ENCODE measurements around the gene ANKEF1.
"Not testable (repeated sequence)": the region's sequence is repeated elsewhere in the genome, so short reads cannot be mapped to it uniquely, and the experiment has no call there.

Gene ANKEF1

GRCh38 chr20:10033905-10034650 is 709 bp upstream of the ANKEF1 start:
- H3K36me3 ChIP-seq (ENCODE audit: control insufficient read depth, insufficient read depth, low read length, severe bottlenecking), result no peaks in the 10 kb centered on the region
- peak overlapping the region; percentile 54 for H3K4me3 ChIP-seq (ENCODE audit: low read length)
- no peaks in the 10 kb centered on the region for H3K9me3 ChIP-seq (ENCODE audit: control insufficient read depth, low read length)
- DNase-seq (ENCODE audit: low read depth), result no peak
- H3K9ac ChIP-seq (ENCODE audit: low read length), result peak overlapping the region; percentile 31
- H3K4me1 ChIP-seq (ENCODE audit: control insufficient read depth, insufficient read depth, low read length), result peaks cover 31% of the 10 kb centered on the region
- H3K27me3 ChIP-seq (replicated peaks; ENCODE audit: control insufficient read depth, insufficient read depth, low read length), result no peaks in the 10 kb centered on the region

GRCh38 chr20:10036321-10036720 is 1.5 kb downstream of the ANKEF1 start:
- peaks cover 22% of the 10 kb centered on the region for H3K4me1 ChIP-seq (ENCODE audit: control insufficient read depth, insufficient read depth, low read length)
- not testable (repeated sequence) for H3K9me3 ChIP-seq (ENCODE audit: control insufficient read depth, low read length); H3K4me3 ChIP-seq (ENCODE audit: low read length); H3K9ac ChIP-seq (ENCODE audit: low read length); H3K27me3 ChIP-seq (replicated peaks; ENCODE audit: control insufficient read depth, insufficient read depth, low read length); DNase-seq (ENCODE audit: low read depth); H3K36me3 ChIP-seq (ENCODE audit: control insufficient read depth, insufficient read depth, low read length, severe bottlenecking)

GRCh38 chr20:10040070-10040975 is 5.5 kb downstream of the ANKEF1 start:
- Histone ChIP-seq H3K9me3 (ENCODE audit: control insufficient read depth, low read length) (no peaks in the 10 kb centered on the region), H3K27me3 (replicated peaks; ENCODE audit: control insufficient read depth, insufficient read depth, low read length) (no peaks in the 10 kb centered on the region), H3K4me1 (ENCODE audit: control insufficient read depth, insufficient read depth, low read length) (peaks cover 16% of the 10 kb centered on the region), H3K36me3 (ENCODE audit: control insufficient read depth, insufficient read depth, low read length, severe bottlenecking) (no peaks in the 10 kb centered on the region), H3K4me3 (ENCODE audit: low read length) (no peak overlapping the region), H3K9ac (ENCODE audit: low read length) (no peak overlapping the region)
- peak; percentile 66 for DNase-seq (ENCODE audit: low read depth)

GRCh38 chr20:10042086-10042485 is 7.3 kb downstream of the ANKEF1 start:
- H3K9me3 ChIP-seq (ENCODE audit: control insufficient read depth, low read length), result no peaks in the 10 kb centered on the region
- no peak overlapping the region for H3K4me3 ChIP-seq (ENCODE audit: low read length)
- H3K9ac ChIP-seq (ENCODE audit: low read length), result no peak overlapping the region
- H3K27me3 ChIP-seq (replicated peaks; ENCODE audit: control insufficient read depth, insufficient read depth, low read length), result no peaks in the 10 kb centered on the region
- H3K4me1 ChIP-seq (ENCODE audit: control insufficient read depth, insufficient read depth, low read length), result peaks cover 13% of the 10 kb centered on the region
- H3K36me3 ChIP-seq (ENCODE audit: control insufficient read depth, insufficient read depth, low read length, severe bottlenecking), result no peaks in the 10 kb centered on the region
- no peak for DNase-seq (ENCODE audit: low read depth)

- Histone ChIP-seq H3K9ac (ENCODE audit: low read length) (no peak overlapping the region), H3K9me3 (ENCODE audit: control insufficient read depth, low read length) (no peaks in the 10 kb centered on the region), H3K27me3 (replicated peaks; ENCODE audit: control insufficient read depth, insufficient read depth, low read length) (no peaks in the 10 kb centered on the region), H3K36me3 (ENCODE audit: control insufficient read depth, insufficient read depth, low read length, severe bottlenecking) (no peaks in the 10 kb centered on the region), H3K4me3 (ENCODE audit: low read length) (no peak overlapping the region), H3K4me1 (ENCODE audit: control insufficient read depth, insufficient read depth, low read length) (peaks cover 9% of the 10 kb centered on the region)
- peak; percentile 16 for DNase-seq (ENCODE audit: low read depth)
Measured at GRCh38 chr20:10047427-10047826, 12.6 kb downstream of the ANKEF1 start.

- DNase-seq (ENCODE audit: low read depth), result no peak
- Histone ChIP-seq H3K36me3 (ENCODE audit: control insufficient read depth, insufficient read depth, low read length, severe bottlenecking) (peaks cover 4% of the 10 kb centered on the region), H3K4me1 (ENCODE audit: control insufficient read depth, insufficient read depth, low read length) (peaks cover 9% of the 10 kb centered on the region), H3K9ac (ENCODE audit: low read length) (no peak overlapping the region), H3K4me3 (ENCODE audit: low read length) (no peak overlapping the region), H3K9me3 (ENCODE audit: control insufficient read depth, low read length) (no peaks in the 10 kb centered on the region), H3K27me3 (replicated peaks; ENCODE audit: control insufficient read depth, insufficient read depth, low read length) (no peaks in the 10 kb centered on the region)
Measured at GRCh38 chr20:10051185-10051584, 16.4 kb downstream of the ANKEF1 start.

GRCh38 chr20:10059006-10059405 is 24.2 kb downstream of the ANKEF1 start:
- no peak for DNase-seq (ENCODE audit: low read depth)
- no peak overlapping the region for H3K4me3 ChIP-seq (ENCODE audit: low read length)
- H3K27me3 ChIP-seq (replicated peaks; ENCODE audit: control insufficient read depth, insufficient read depth, low read length), result no peaks in the 10 kb centered on the region
- peaks cover 9% of the 10 kb centered on the region for H3K36me3 ChIP-seq (ENCODE audit: control insufficient read depth, insufficient read depth, low read length, severe bottlenecking)
- no peak overlapping the region for H3K9ac ChIP-seq (ENCODE audit: low read length)
- H3K9me3 ChIP-seq (ENCODE audit: control insufficient read depth, low read length), result peaks cover 5% of the 10 kb centered on the region
- H3K4me1 ChIP-seq (ENCODE audit: control insufficient read depth, insufficient read depth, low read length), result no peaks in the 10 kb centered on the region

GRCh38 chr20:10060226-10060625 is 25.4 kb downstream of the ANKEF1 start:
- Histone ChIP-seq H3K27me3 (replicated peaks; ENCODE audit: control insufficient read depth, insufficient read depth, low read length) (no peaks in the 10 kb centered on the region), H3K9ac (ENCODE audit: low read length) (no peak overlapping the region), H3K4me1 (ENCODE audit: control insufficient read depth, insufficient read depth, low read length) (no peaks in the 10 kb centered on the region), H3K36me3 (ENCODE audit: control insufficient read depth, insufficient read depth, low read length, severe bottlenecking) (peaks cover 9% of the 10 kb centered on the region), H3K4me3 (ENCODE audit: low read length) (no peak overlapping the region), H3K9me3 (ENCODE audit: control insufficient read depth, low read length) (peaks cover 5% of the 10 kb centered on the region)
- DNase-seq (ENCODE audit: low read depth), result no peak

GRCh38 chr20:10061641-10062040 is 26.9 kb downstream of the ANKEF1 start:
- no peaks in the 10 kb centered on the region for H3K27me3 ChIP-seq (replicated peaks; ENCODE audit: control insufficient read depth, insufficient read depth, low read length)
- no peak for DNase-seq (ENCODE audit: low read depth)
- H3K36me3 ChIP-seq (ENCODE audit: control insufficient read depth, insufficient read depth, low read length, severe bottlenecking), result peaks cover 4% of the 10 kb centered on the region
- no peak overlapping the region for H3K9ac ChIP-seq (ENCODE audit: low read length)
- H3K9me3 ChIP-seq (ENCODE audit: control insufficient read depth, low read length), result peaks cover 5% of the 10 kb centered on the region
- H3K4me1 ChIP-seq (ENCODE audit: control insufficient read depth, insufficient read depth, low read length), result no peaks in the 10 kb centered on the region
- no peak overlapping the region for H3K4me3 ChIP-seq (ENCODE audit: low read length)

GRCh38 chr20:10063482-10063881 is 28.7 kb downstream of the ANKEF1 start:
- Histone ChIP-seq H3K4me1 (ENCODE audit: control insufficient read depth, insufficient read depth, low read length) (peaks cover 7% of the 10 kb centered on the region), H3K4me3 (ENCODE audit: low read length) (no peak overlapping the region), H3K27me3 (replicated peaks; ENCODE audit: control insufficient read depth, insufficient read depth, low read length) (no peaks in the 10 kb centered on the region), H3K9ac (ENCODE audit: low read length) (no peak overlapping the region), H3K36me3 (ENCODE audit: control insufficient read depth, insufficient read depth, low read length, severe bottlenecking) (no peaks in the 10 kb centered on the region), H3K9me3 (ENCODE audit: control insufficient read depth, low read length) (no peaks in the 10 kb centered on the region)
- DNase-seq (ENCODE audit: low read depth), result no peak

GRCh38 chr20:10064611-10065010 is 29.8 kb downstream of the ANKEF1 start:
- Histone ChIP-seq H3K9ac (ENCODE audit: low read length) (no peak overlapping the region), H3K36me3 (ENCODE audit: control insufficient read depth, insufficient read depth, low read length, severe bottlenecking) (no peaks in the 10 kb centered on the region), H3K9me3 (ENCODE audit: control insufficient read depth, low read length) (no peaks in the 10 kb centered on the region), H3K4me3 (ENCODE audit: low read length) (no peak overlapping the region), H3K27me3 (replicated peaks; ENCODE audit: control insufficient read depth, insufficient read depth, low read length) (no peaks in the 10 kb centered on the region), H3K4me1 (ENCODE audit: control insufficient read depth, insufficient read depth, low read length) (peaks cover 7% of the 10 kb centered on the region)
- peak; percentile 34 for DNase-seq (ENCODE audit: low read depth)

All from adipocyte (in vitro differentiated cells).